Measurements from ENCODE around the gene EPPIN. TPM values are rescaled to one million over a fixed set of nuclear protein-coding genes. Genes with fewer than 3 reads are reported as not detected.
"Not testable (repeated sequence)": the region's sequence is repeated elsewhere in the genome, so short reads cannot be mapped to it uniquely, and the experiment has no call there.

Gene EPPIN
- total RNA-seq = not detected

DNA sequence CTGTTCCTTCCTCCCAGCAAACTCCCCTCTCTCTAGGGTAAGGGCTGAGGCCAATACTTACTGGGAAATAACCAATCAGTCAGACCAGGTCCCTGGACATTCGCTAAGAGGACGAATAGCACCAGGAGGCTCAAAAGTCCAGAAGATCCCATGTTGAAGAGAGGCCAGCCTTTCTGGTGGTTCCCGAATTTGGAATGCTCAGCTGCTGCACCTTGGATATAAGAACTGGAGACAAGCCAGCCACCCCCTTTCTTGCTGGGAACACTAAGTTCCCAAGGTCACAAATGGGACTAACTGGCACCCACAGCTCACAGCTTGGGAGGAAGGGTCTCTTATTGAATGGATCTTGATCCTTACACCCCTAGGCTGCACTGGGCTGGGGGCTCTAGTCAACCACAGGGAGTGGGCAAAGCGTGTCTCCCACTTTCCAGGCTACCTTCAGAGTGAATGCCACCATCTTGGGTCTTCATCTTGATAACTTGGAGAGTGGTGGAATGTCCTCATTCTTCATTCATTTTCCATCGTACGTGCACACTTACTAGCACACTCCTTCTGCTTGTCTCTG is at the start of gene EPPIN:
TSS of gene EPPIN (minus strand) at position 196 of the 565 bp plus-strand sequence. CDS start at position 152, 44 bp downstream.
- H3K4me3 Mint-ChIP-seq = no peak within 1 kb of the TSS
- no peak for DNase-seq
- intact Hi-C loops (cut with DNase I, micrococcal nuclease) = loop anchor here in 1 of 2 experiments (2.0 kb wide), 1 partner anchor 224 kb away; no protein-coding TSS in a partner anchor
- POLR2A ChIA-PET = no interaction called here
- ATAC-seq = no peak
- CTCF ChIA-PET = interaction anchor here (0.6 kb wide), 1 partner anchor 149 kb away, joined by 3 read pairs; no protein-coding TSS in a partner anchor
- H3K27me3 Mint-ChIP-seq = peaks cover 27% of the 10 kb centered on the region
- H3K36me3 Mint-ChIP-seq (ENCODE audit: low read depth) = no peaks in the 10 kb centered on the region
- no peaks in the 10 kb centered on the region for H3K4me1 Mint-ChIP-seq
- H3K27ac Mint-ChIP-seq = no peak within 1 kb of the TSS
- no peaks in the 10 kb centered on the region for H3K9me3 Mint-ChIP-seq (ENCODE audit: low read depth)

DNA sequence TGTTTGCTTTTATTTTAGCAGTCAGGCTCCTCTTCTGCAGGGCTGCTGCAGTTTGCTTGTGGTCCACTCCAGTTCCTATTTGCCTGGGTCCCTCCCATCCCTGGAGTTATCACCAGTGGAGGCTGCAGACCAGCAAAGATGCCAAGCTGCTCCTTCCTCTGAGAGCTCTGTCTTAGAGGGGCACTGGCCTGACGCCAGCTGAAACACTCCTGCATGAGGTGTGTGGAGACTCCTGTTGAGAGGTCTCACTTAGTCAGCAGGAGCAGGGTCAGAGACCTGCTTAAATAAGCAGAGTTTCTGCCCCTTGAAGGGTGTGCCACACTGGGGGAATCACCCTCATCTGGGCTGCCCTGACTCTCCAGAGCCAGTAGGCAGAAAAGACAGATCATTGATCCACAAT is 48.0 kb upstream of the EPPIN start:
- Mint-ChIP-seq H3K36me3 (ENCODE audit: low read depth) (no peaks in the 10 kb centered on the region), H3K9me3 (ENCODE audit: low read depth) (no peaks in the 10 kb centered on the region), H3K27ac (no peak overlapping the region), H3K4me3 (no peak overlapping the region), H3K4me1 (no peaks in the 10 kb centered on the region), H3K27me3 (peaks cover 32% of the 10 kb centered on the region)
- intact Hi-C loops (cut with DNase I, micrococcal nuclease) = no loop called here
- DNase-seq (no peak), ATAC-seq (no peak)
- POLR2A ChIA-PET = no interaction called here
- CTCF ChIA-PET = interaction anchor here (1.5 to 3.8 kb wide), 2 partner anchors 35 to 176 kb away, joined by 3 to 44 read pairs; partner anchors contain the start of gene WFDC10A

DNA sequence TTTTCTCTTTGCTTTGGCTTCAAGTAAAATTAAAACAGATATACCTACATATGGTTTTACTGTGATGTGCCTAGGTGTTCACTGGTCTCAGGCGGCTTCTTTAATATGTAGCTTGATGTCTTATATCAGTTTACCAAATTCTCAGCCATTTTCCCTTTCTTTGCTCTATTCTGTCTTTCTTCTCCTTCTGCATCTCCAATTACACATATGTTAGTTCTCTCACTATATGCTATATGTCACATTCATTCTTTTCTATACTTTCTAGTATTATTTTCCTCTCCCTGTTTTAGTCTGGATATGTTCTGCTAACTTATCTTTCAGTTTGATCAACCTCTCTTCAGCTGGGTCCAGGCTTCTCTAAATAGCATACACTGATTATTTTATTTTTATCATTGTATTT is 46.3 kb upstream of the EPPIN start:
- DNase-seq (no peak), ATAC-seq (no peak)
- ChIA-PET POLR2A (no interaction called here), CTCF (interaction anchor here (0.6 to 3.8 kb wide), 5 partner anchors 16 to 178 kb away, joined by 3 to 44 read pairs (median 3); partner anchors contain the start of gene WFDC10A)
- Mint-ChIP-seq H3K9me3 (ENCODE audit: low read depth) (no peaks in the 10 kb centered on the region), H3K27me3 (peaks cover 29% of the 10 kb centered on the region), H3K4me3 (no peak overlapping the region), H3K36me3 (ENCODE audit: low read depth) (no peaks in the 10 kb centered on the region), H3K27ac (no peak overlapping the region), H3K4me1 (no peaks in the 10 kb centered on the region)
- intact Hi-C loops (cut with DNase I, micrococcal nuclease) = loop anchor here in 1 of 2 experiments (2.0 kb wide), 1 partner anchor 35 kb away; the partner anchor contains the start of gene WFDC10A

DNA sequence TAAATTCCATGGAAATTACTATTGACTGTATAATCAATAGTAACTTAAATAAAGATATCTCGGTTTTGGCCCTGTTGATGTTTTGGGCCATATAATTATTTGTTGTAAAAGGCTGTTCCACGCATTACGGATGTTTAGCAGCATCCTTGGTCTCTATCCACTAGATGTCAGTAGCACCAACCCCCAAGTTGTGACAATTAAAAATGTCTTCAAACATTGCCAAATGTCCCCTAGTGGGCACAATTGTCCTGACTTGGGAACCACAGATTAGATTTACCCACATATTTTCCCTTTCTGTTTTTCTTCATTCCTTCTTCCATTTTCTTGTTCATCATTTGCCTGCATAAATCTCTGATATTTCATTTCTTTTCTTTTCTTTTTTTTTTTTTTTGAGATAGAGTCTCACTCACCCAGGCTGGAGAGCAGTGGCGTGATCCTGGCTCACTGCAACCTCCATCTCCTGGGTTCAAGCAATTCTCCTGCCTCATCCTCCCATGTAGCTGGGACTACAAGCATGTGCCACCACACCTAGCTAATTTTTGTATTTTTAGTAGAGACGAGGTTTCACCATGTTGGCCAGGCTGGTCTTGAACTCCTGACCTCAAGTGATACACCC is 45.5 kb upstream of the EPPIN start:
- CTCF ChIA-PET = interaction anchor here (0.6 to 3.8 kb wide), 9 partner anchors 8 to 181 kb away, joined by 3 to 44 read pairs (median 3); partner anchors contain the start of gene WFDC10A
- intact Hi-C loops (cut with DNase I, micrococcal nuclease) = loop anchor here (1.0 to 2.0 kb wide), 2 partner anchors 36 to 179 kb away; partner anchors contain the start of gene WFDC10A (in 1 of the 2)
- no peaks in the 10 kb centered on the region for H3K4me1 Mint-ChIP-seq

DNA sequence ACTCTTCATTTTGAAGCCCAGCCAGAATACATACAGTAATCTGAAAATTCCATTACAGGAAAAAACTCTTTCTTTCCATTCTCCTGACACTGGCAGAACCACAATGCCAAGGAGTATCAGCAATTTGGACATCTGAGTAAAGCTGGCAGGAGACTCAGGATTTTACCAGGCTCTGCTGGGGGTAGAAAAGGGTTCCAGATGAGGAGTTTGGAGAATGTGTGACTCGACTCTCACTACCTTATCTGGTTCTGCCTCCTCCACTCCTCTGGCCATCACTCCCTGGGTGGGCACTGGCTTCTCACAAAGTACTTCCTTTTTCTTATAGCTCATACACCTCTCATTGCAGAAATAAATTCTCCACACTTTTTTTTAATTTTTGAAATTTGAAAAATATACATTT is 42.5 kb upstream of the EPPIN start:
- CTCF ChIA-PET = interaction anchor here (0.6 to 1.9 kb wide), 2 partner anchors 135 to 182 kb away, joined by 3 to 17 read pairs; no protein-coding TSS in a partner anchor
- DNase-seq = no peak
- Mint-ChIP-seq H3K4me3 (no peak overlapping the region), H3K27me3 (peaks cover 19% of the 10 kb centered on the region), H3K9me3 (ENCODE audit: low read depth) (no peaks in the 10 kb centered on the region), H3K4me1 (no peaks in the 10 kb centered on the region), H3K27ac (no peak overlapping the region), H3K36me3 (ENCODE audit: low read depth) (no peaks in the 10 kb centered on the region)
- POLR2A ChIA-PET = no interaction called here
- no peak for ATAC-seq
- intact Hi-C loops (cut with DNase I, micrococcal nuclease) = no loop called here

More for the DNA sequence above, 45.5 kb upstream of the EPPIN start:
- POLR2A ChIA-PET = no interaction called here
- ATAC-seq (peak; percentile 78), DNase-seq (peak; percentile 48)
- Mint-ChIP-seq H3K36me3 (ENCODE audit: low read depth) (no peaks in the 10 kb centered on the region), H3K9me3 (ENCODE audit: low read depth) (no peaks in the 10 kb centered on the region), H3K27me3 (peaks cover 24% of the 10 kb centered on the region), H3K4me3 (no peak overlapping the region), H3K27ac (no peak overlapping the region)

DNA sequence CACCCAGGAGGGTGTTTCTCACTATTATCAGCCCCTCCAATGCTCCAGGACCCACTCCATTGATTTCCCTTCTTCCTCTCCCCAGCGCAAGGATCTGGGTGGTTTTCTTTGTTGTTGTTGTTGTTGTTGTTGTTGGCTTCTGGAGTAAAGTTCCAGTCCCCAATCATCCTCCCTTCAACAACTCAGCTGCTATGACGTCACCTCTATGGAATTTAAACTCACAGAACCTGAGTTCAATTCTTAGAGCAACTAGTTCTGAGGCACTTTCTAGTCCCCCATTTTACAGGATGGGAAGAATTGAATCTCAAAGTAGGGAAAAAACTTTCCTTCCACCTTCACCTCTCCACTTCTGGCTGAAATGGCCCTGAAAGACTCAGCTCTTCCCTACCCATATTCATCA is 41.6 kb upstream of the EPPIN start:
- Mint-ChIP-seq H3K27ac (no peak overlapping the region), H3K27me3 (peaks cover 12% of the 10 kb centered on the region), H3K36me3 (ENCODE audit: low read depth) (no peaks in the 10 kb centered on the region), H3K4me3 (no peak overlapping the region), H3K4me1 (no peaks in the 10 kb centered on the region), H3K9me3 (ENCODE audit: low read depth) (no peaks in the 10 kb centered on the region)
- intact Hi-C loops (cut with DNase I, micrococcal nuclease) = no loop called here
- ATAC-seq = no peak
- CTCF ChIA-PET = interaction anchor here (1.9 kb wide), 1 partner anchor 183 kb away, joined by 17 read pairs; no protein-coding TSS in a partner anchor
- POLR2A ChIA-PET = no interaction called here
- no peak for DNase-seq

DNA sequence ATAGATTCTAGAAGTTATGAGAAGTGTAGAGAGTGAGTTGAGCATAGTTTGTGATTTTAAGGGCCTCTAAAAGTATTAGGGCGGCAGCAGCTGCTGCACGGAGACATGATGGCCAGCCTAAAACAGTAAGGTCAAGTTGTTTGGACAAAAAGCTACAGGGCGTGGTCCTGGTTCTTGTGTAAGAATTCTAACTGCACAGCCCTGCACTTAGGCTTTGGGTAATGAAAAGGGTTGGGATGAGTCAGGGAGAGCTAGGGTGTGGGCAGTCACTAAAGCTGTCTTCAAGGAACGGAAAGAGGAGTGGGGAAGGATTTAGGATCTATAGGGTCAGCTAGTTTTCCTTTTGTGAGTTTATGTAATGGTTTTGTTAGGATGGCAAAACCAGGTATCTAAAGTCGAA is 38.8 kb upstream of the EPPIN start:
- DNase-seq; H3K4me3 Mint-ChIP-seq; H3K36me3 Mint-ChIP-seq (ENCODE audit: low read depth); ATAC-seq; intact Hi-C loops (cut with DNase I, micrococcal nuclease); H3K27ac Mint-ChIP-seq; POLR2A ChIA-PET; CTCF ChIA-PET; H3K9me3 Mint-ChIP-seq (ENCODE audit: low read depth); H3K4me1 Mint-ChIP-seq: not testable (repeated sequence)
- peaks cover 15% of the 10 kb centered on the region for H3K27me3 Mint-ChIP-seq

DNA sequence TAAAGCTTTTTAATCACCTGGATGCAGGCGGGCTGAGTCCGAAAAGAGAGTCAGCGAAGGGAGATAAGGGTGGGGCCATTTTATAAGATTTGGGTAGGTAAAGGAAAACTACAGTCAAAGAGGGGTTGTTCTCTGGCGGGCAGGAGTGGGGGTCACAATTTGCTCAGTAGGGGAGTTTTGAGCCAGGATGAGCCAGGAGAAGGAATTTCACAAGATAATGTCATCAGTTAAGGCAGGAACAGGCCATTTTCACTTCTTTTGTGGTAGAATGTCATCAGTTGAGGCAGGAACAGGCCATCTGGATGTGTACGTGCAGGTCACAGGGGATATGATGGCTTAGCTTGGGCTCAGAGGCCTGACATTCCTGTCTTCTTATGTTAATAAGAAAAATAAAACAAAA is 37.1 kb upstream of the EPPIN start:
- H3K27ac Mint-ChIP-seq; H3K36me3 Mint-ChIP-seq (ENCODE audit: low read depth); intact Hi-C loops (cut with DNase I, micrococcal nuclease); H3K4me3 Mint-ChIP-seq; H3K9me3 Mint-ChIP-seq (ENCODE audit: low read depth); H3K4me1 Mint-ChIP-seq; DNase-seq; ATAC-seq; POLR2A ChIA-PET: not testable (repeated sequence)
- peaks cover 24% of the 10 kb centered on the region for H3K27me3 Mint-ChIP-seq
- CTCF ChIA-PET = interaction anchor here (0.6 kb wide), 1 partner anchor 586 kb away, joined by 3 read pairs; no protein-coding TSS in a partner anchor

DNA sequence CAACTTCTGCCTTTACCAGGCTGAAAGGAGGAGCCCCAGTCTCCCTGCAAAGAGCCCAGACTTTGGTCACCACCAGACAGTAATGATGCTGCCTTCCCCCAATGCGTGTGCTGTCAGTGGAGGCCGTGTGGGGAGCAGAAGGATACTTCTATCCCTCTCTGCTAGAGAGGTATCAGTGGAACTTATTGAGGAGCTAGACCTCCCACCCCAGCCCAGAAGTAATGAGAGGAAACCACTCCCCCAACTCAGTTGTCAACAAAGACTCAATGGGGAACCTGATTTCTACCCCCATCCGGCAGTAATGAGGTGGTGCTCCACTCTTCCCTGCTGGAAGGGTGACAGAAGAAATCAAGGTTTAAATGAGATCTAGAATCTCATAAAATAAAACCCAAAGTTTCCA is 36.3 kb upstream of the EPPIN start:
- Mint-ChIP-seq H3K27ac (no peak overlapping the region), H3K4me1 (no peaks in the 10 kb centered on the region), H3K9me3 (ENCODE audit: low read depth) (no peaks in the 10 kb centered on the region), H3K36me3 (ENCODE audit: low read depth) (no peaks in the 10 kb centered on the region), H3K4me3 (no peak overlapping the region), H3K27me3 (peaks cover 24% of the 10 kb centered on the region)
- intact Hi-C loops (cut with DNase I, micrococcal nuclease) = no loop called here
- ChIA-PET POLR2A (no interaction called here), CTCF (interaction anchor here (0.6 kb wide), 1 partner anchor 587 kb away, joined by 3 read pairs; no protein-coding TSS in a partner anchor)
- no peak for DNase-seq
- ATAC-seq = no peak

DNA sequence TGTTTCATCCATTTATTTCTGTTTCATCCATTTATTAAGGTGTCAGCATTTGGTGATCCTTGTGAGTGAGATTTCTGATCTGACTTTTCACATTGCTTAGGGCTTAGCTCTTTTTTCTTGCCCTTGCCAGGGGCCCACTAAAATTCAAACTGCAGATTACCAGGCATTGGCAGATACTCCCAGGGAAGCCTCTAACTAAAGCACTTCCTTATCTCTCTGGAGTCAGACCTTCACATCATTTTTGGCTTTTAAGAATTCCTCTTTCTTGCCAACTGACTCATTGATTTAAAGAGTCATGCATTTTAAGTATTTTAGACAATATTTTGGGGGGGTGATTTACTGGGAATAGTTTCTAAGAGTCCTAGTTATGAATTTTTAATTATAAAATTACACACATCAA is 34.5 kb upstream of the EPPIN start:
- Mint-ChIP-seq H3K36me3 (ENCODE audit: low read depth) (no peaks in the 10 kb centered on the region), H3K27me3 (peaks cover 23% of the 10 kb centered on the region), H3K27ac (no peak overlapping the region), H3K4me3 (no peak overlapping the region), H3K4me1 (no peaks in the 10 kb centered on the region), H3K9me3 (ENCODE audit: low read depth) (no peaks in the 10 kb centered on the region)
- CTCF ChIA-PET = interaction anchor here (1.9 kb wide), 1 partner anchor 189 kb away, joined by 6 read pairs; no protein-coding TSS in a partner anchor
- intact Hi-C loops (cut with DNase I, micrococcal nuclease) = no loop called here
- ATAC-seq (no peak), DNase-seq (no peak)
- POLR2A ChIA-PET = no interaction called here

DNA sequence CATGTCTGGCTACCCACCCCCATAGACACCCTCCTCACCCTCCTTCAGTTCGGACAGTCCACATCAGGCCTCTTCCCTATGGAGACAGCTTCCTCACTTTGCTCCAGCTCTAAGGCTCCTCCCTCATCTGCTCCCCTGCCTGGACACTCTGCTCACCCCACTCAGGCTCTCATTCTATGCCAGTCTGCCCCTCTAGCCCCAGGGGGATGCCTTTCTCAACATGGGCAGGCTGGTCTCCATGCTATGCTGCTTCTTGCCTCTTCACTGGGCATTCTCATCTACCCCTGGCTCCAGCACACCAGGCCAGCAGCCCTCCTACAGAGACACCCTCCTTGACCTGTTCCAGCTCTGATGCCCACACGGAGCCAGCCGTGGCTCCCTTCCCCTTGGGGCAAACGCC is 32.0 kb upstream of the EPPIN start, which contains the start of gene WFDC8:
TSS of gene WFDC8 (minus strand) at position 101 of the 400 bp plus-strand sequence. CDS start at position 64, 37 bp downstream.
- DNase-seq (no peak), ATAC-seq (no peak)
- peaks cover 23% of the 10 kb centered on the region for H3K27me3 Mint-ChIP-seq
- H3K27ac Mint-ChIP-seq = no peak within 1 kb of the TSS
- no peak within 1 kb of the TSS for H3K4me3 Mint-ChIP-seq
- no peaks in the 10 kb centered on the region for H3K9me3 Mint-ChIP-seq (ENCODE audit: low read depth)
- no peaks in the 10 kb centered on the region for H3K4me1 Mint-ChIP-seq
- ChIA-PET CTCF (interaction anchor here (1.0 kb wide), 1 partner anchor 192 kb away, joined by 5 read pairs; no protein-coding TSS in a partner anchor), POLR2A (no interaction called here)
- intact Hi-C loops (cut with DNase I, micrococcal nuclease) = no loop called here
- H3K36me3 Mint-ChIP-seq (ENCODE audit: low read depth) = no peaks in the 10 kb centered on the region
